HEK293T (cell line): ENCODE measurements around the gene GOLM1.

ENCODE experiments used
- CTCF ChIA-PET: fragments of 350-600 bp; formaldehyde crosslinking; extraction: SDS; loops from one replicate; lab custom pipeline; 2021; ENCODE audit warnings: antibody characterized with exemption, inconsistent platforms; lab: Yijun Ruan, JAX
- POLR2A ChIA-PET: fragments of 350-600 bp; formaldehyde crosslinking; extraction: SDS; loops from one replicate; lab custom pipeline; 2020; ENCODE audit warnings: antibody characterized with exemption, inconsistent platforms; lab: Yijun Ruan, JAX
- DNase-seq: peaks from one replicate; pipeline ENCODE4 v3.0.0; 2012; ENCODE audit warnings: mixed read lengths; ENCODE audit errors: extremely low spot score
- ARNT ChIP-seq: fragments of 450-650 bp; IDR thresholded peaks from 2 replicates; pipeline ENCODE4 v1.6.1; 2017; ENCODE audit warnings: mild to moderate bottlenecking
- BHLHE40 ChIP-seq: fragments of 450-650 bp; IDR thresholded peaks from 2 replicates; pipeline ENCODE4 v1.6.1; 2016; ENCODE audit warnings: mild to moderate bottlenecking, moderate library complexity, borderline replicate concordance
- CTBP1 ChIP-seq: fragments of 450-650 bp; IDR thresholded peaks from 2 replicates; pipeline ENCODE4 v1.6.1; 2016; ENCODE audit warnings: borderline replicate concordance
- ELF4 ChIP-seq: fragments of 450-650 bp; IDR thresholded peaks from 2 replicates; pipeline ENCODE4 v1.6.1; 2017; ENCODE audit warnings: antibody characterized with exemption
- FOXA1 ChIP-seq: fragments of 450-650 bp; IDR thresholded peaks from 2 replicates; pipeline ENCODE4 v1.6.1; 2016; ENCODE audit warnings: mild to moderate bottlenecking
- FOXK2 ChIP-seq: fragments of 450-650 bp; IDR thresholded peaks from 2 replicates; pipeline ENCODE4 v1.6.1; 2016; ENCODE audit warnings: mild to moderate bottlenecking
- FOXM1 ChIP-seq: fragments of 450-650 bp; IDR thresholded peaks from 2 replicates; pipeline ENCODE4 v1.6.1; 2017; ENCODE audit warnings: mild to moderate bottlenecking, borderline replicate concordance
- HDGF ChIP-seq: fragments of 450-650 bp; IDR thresholded peaks from 2 replicates; pipeline ENCODE4 v1.6.1; 2017; ENCODE audit warnings: antibody characterized with exemption, borderline replicate concordance
- L3MBTL2 ChIP-seq: fragments of 450-650 bp; conservative IDR thresholded peaks from 2 replicates; pipeline ENCODE4 v1.6.1; 2016; ENCODE audit warnings: mild to moderate bottlenecking
- LEF1 ChIP-seq: fragments of 450-650 bp; IDR thresholded peaks from 2 replicates; pipeline ENCODE4 v1.6.1; 2017; ENCODE audit warnings: mild to moderate bottlenecking, borderline replicate concordance
- NFRKB ChIP-seq: fragments of 450-650 bp; IDR thresholded peaks from 2 replicates; pipeline ENCODE4 v1.6.1; 2016; ENCODE audit warnings: mild to moderate bottlenecking, moderate library complexity
- SP1 ChIP-seq: fragments of 450-650 bp; IDR thresholded peaks from 2 replicates; pipeline ENCODE4 v1.6.1; 2017
- SUZ12 ChIP-seq: fragments of 450-650 bp; IDR thresholded peaks from 2 replicates; pipeline ENCODE4 v1.6.1; 2016; ENCODE audit warnings: mild to moderate bottlenecking
- TARDBP ChIP-seq: fragments of 450-650 bp; IDR thresholded peaks from 2 replicates; pipeline ENCODE4 v1.6.1; 2016
- ZNF384 ChIP-seq: fragments of 450-650 bp; IDR thresholded peaks from 2 replicates; pipeline ENCODE4 v1.6.1; 2016
- TF ChIP-seq, protein P1 (sequence below): fragments of 450-650 bp; IDR thresholded peaks from 2 replicates; pipeline ENCODE4 v1.6.1; 2016

GOLM1 gene

DNA sequence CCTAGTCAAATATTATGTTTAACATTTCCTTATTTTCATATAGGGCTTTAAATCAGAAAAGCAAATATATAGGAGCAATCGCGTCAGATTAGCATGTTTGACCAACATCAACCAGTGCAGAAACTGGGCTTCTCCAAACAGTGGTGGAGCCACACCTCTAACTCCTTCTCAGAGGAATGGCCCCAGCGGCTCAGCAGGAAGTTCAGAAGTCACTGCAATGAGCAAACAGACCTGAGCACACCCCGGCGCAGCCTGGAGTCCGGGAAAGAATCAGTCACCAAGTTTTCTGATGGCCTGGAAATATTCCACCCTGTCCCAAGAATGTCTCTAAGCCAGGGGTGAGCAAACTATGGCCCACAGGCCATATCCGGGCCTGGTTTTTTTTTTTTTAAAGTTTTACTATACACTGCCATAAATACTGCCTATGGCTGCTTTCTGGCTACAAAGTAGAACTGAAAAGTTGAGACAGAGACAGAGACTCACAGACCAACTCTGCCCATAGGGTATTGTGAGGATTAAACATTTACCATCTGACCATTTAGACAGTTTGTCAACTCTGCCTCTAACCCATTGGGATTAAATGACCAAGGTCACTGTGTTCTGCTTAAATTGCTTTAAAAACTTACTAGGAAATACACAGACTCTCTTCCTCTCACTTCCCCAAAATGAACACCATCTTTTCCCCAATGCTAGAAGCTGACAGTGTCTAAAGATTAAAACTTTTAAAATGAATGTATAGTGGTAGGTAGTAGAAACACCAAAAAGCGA is 5.4 kb downstream of the GOLM1 start:
- POLR2A ChIA-PET, result no interaction called here
- no peak for TF ChIP-seq ARNT
- no peak for TF ChIP-seq SUZ12
- TF ChIP-seq FOXM1, result no peak
- no peak for TF ChIP-seq ZNF384
- no peak for TF ChIP-seq ELF4
- TF ChIP-seq CTBP1, result no peak
- TF ChIP-seq LEF1, result no peak
- no peak for TF ChIP-seq BHLHE40
- no peak for TF ChIP-seq HDGF
- TF ChIP-seq L3MBTL2, result no peak
- no peak for TF ChIP-seq NFRKB
- no peak for TF ChIP-seq FOXA1
- peak; percentile 67 for DNase-seq
- CTCF ChIA-PET, result no interaction called here

DNA sequence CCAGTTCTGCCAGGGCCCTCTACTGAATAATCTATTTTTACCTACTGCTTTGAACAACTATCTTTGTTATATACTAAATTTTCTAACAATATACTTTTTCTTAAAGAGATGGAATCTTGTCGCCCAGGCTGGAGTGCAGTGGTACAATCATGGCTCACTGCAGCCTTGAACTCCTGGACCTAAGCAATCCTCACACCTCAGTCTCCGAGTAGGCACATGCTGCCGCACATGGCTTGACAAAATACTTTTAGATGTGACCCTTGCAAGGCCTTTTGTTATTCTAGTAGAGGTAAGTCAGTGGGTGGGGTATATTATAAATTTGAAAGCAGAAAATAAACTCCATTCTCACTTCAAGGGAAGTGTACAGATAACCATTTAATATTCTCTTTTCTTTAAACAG is 7.9 kb downstream of the GOLM1 start:
- DNase-seq, result no peak
- POLR2A ChIA-PET, result no interaction called here
- TF ChIP-seq L3MBTL2, result peak; percentile 51; the same call in 1 of the 2 replicates
- TF ChIP-seq FOXA1, result no peak
- CTCF ChIA-PET, result no interaction called here

DNA sequence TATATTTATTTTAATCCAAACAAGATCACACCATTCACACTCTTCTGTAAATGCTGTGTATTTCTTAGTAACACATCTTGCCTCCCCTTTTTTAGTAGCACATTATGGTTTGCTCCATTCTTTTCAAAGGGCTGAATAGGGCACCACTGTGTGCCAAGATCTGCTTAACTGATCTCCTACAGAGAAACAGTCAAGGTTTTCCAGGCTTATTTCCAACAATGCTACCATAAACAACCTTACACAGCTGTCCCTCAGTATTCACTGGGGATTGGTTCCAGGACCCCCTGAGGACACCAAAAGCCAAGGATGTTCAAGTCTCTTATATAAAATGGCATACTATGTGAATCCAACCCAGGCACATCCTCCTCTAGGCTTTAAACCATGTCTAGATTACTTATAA is 16.5 kb downstream of the GOLM1 start:
- DNase-seq, result no peak
- no peak for TF ChIP-seq BHLHE40
- TF ChIP-seq HDGF, result no peak
- TF ChIP-seq TARDBP, result no peak
- TF ChIP-seq, protein P1, sequence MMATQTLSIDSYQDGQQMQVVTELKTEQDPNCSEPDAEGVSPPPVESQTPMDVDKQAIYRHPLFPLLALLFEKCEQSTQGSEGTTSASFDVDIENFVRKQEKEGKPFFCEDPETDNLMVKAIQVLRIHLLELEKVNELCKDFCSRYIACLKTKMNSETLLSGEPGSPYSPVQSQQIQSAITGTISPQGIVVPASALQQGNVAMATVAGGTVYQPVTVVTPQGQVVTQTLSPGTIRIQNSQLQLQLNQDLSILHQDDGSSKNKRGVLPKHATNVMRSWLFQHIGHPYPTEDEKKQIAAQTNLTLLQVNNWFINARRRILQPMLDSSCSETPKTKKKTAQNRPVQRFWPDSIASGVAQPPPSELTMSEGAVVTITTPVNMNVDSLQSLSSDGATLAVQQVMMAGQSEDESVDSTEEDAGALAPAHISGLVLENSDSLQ, result no peak
- TF ChIP-seq LEF1, result no peak
- TF ChIP-seq ELF4, result no peak
- TF ChIP-seq FOXM1, result no peak
- ChIA-PET CTCF (no interaction called here), POLR2A (no interaction called here)

DNA sequence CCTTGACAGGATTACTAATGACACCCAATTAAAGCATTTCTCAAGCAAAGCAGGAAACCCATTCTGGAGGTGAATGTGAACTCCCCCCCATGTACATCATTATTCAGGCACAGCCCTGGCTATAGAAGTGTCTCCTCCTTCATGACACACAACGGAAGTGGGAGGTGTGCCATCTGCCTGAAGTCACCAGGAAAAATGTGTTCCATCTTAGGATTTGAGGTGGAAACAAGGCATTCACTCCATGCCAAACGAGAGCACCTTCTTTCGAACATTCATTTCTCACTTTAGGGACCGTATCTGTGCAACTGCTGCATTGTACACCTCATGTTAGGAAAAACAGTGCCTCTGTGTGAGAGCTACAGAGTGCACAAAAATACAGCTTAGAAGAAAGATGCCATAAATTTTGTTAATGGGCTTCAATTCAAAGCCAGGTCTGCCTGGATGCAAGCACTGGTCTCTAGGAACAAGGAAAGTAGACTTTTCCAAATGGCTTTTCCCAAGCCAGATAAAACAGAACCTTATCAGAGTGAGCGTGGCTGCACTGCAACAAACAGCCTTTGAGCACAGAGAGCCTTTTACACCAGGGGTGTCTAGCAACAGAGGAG is 19.4 kb downstream of the GOLM1 start:
- CTCF ChIA-PET, result no interaction called here
- TF ChIP-seq L3MBTL2 (no peak), ELF4 (no peak), BHLHE40 (no peak), TARDBP (no peak), HDGF (no peak), SUZ12 (no peak), ARNT (no peak), SP1 (no peak), LEF1 (no peak), FOXA1 (no peak), NFRKB (no peak), FOXK2 (no peak), FOXM1 (no peak), CTBP1 (no peak), ZNF384 (no peak)
- TF ChIP-seq, protein P1, result no peak
- POLR2A ChIA-PET, result no interaction called here
- no peak for DNase-seq

DNA sequence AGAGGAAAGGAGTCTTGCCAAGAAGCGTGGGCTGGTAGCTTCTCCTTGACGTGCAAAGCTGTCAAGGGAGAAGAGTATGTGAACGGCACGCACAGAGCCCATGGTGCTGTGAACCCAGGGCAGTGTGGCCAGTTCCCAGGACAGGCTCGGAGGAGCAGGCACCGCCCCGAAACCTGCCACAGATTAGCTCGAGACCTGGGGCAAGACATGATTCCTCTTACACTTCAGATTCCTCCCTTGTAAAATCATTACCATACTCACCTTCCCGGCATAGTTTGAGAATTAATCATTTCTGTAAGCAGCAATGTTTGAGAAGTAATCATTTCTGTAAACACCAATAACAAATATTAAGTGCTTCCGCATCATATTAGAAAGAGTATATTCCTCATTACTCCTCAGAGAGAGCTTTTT is 19.9 kb downstream of the GOLM1 start:
- no peak for DNase-seq
- POLR2A ChIA-PET, result no interaction called here
- CTCF ChIA-PET, result no interaction called here
- TF ChIP-seq ZNF384 (no peak), LEF1 (no peak), CTBP1 (no peak), BHLHE40 (no peak), NFRKB (no peak), HDGF (no peak)

DNA sequence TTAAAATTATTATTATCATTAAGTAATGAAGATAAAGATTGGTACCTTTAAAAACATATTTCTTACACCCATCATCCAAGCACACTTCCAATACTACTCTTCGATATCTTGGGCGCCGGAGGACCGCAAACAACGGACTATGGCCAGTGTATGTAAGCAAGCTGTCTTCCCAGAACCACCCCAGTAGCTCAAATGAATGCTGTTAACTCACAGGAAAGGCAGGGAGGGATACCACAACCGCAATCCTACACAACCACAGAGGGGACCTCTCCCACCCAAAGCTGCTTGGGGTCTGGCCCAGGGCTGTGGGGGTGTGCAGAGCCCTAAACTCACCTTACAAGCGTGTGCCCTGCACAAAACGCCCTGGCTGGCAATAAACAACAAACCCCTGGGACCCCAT is 20.6 kb downstream of the GOLM1 start:
- CTCF ChIA-PET, result no interaction called here
- no peak for DNase-seq
- POLR2A ChIA-PET, result no interaction called here
- TF ChIP-seq FOXM1, result no peak
- no peak for TF ChIP-seq FOXA1
- no peak for TF ChIP-seq ARNT
- TF ChIP-seq TARDBP, result no peak
- TF ChIP-seq SUZ12, result no peak
- no peak for TF ChIP-seq FOXK2
- TF ChIP-seq ELF4, result no peak
- TF ChIP-seq NFRKB, result no peak
- no peak for TF ChIP-seq ZNF384
- TF ChIP-seq, protein P1, result no peak
- TF ChIP-seq LEF1, result no peak
- no peak for TF ChIP-seq SP1
- TF ChIP-seq BHLHE40, result no peak
- no peak for TF ChIP-seq L3MBTL2
- no peak for TF ChIP-seq CTBP1
- TF ChIP-seq HDGF, result no peak
